SU-DHL-6 (cell line): ENCODE data around the gene C19orf18.

Experiments
- H2AFZ ChIP-seq: fragments of 200-600 bp; sonication (generic); 2 replicates; pipeline ENCODE4 v1.6.1; 2014; ENCODE audit warnings: low read depth, mild to moderate bottlenecking, moderate library complexity, mixed read lengths, antibody characterized with exemption, low read length; ENCODE audit not compliant: severe bottlenecking
- H3F3A ChIP-seq: fragments of 200-600 bp; shearing (Covaris generic); 2 replicates; pipeline ENCODE4 v1.6.0; 2016; ENCODE audit warnings: antibody characterized with exemption, mild to moderate bottlenecking; ENCODE audit not compliant: insufficient read depth
- H3K27ac ChIP-seq: fragments of 200-600 bp; sonication (generic); 2 replicates; pipeline ENCODE4 v1.5.1; 2016; ENCODE audit warnings: low read depth, mild to moderate bottlenecking, low read length, moderate library complexity, mixed read lengths
- H3K27me3 ChIP-seq: fragments of 200-600 bp; sonication (generic), shearing (Covaris generic); 2 replicates; pipeline ENCODE4 v1.6.0; 2014; ENCODE audit warnings: mild to moderate bottlenecking, low read length
- H3K36me3 ChIP-seq: fragments of 200-600 bp; sonication (generic); 2 replicates; pipeline ENCODE4 v1.6.1; 2014; ENCODE audit warnings: mild to moderate bottlenecking, low read length, mixed read lengths
- H3K4me2 ChIP-seq: fragments of 300-600, 200-600 bp; shearing (Covaris generic), sonication (generic); 2 replicates; pipeline ENCODE4 v1.6.0; 2014; ENCODE audit warnings: low read length, low read depth, mild to moderate bottlenecking; ENCODE audit not compliant: poor library complexity, severe bottlenecking
- H3K4me3 ChIP-seq: fragments of 200-600 bp; sonication (generic); 2 replicates; pipeline ENCODE4 v1.5.1; 2014; ENCODE audit warnings: antibody characterized with exemption, low read length, mild to moderate bottlenecking, mixed read lengths; ENCODE audit not compliant: insufficient read depth, poor library complexity, severe bottlenecking
- H3K79me2 ChIP-seq: fragments of 200-600 bp; sonication (generic); 2 replicates; pipeline ENCODE4 v1.6.1; 2014; ENCODE audit warnings: mild to moderate bottlenecking, low read length, moderate library complexity; ENCODE audit not compliant: insufficient read depth
- H3K9ac ChIP-seq: fragments of 200-600 bp; sonication (generic); 2 replicates; pipeline ENCODE4 v1.7.0; 2014; ENCODE audit warnings: mild to moderate bottlenecking, low read length
- H3K9me2 ChIP-seq: fragments of 200-600 bp; sonication (generic); replicated peaks from 2 replicates; pipeline ENCODE4 v1.6.1; 2014; ENCODE audit warnings: low read length; ENCODE audit not compliant: insufficient read depth
- H3K9me3 ChIP-seq: fragments of 200-600 bp; sonication (generic); 2 replicates; pipeline ENCODE4 v1.6.1; 2014; ENCODE audit warnings: low read length, mixed read lengths; ENCODE audit not compliant: insufficient read depth
- H4K20me1 ChIP-seq: fragments of 200-600 bp; sonication (generic); 2 replicates; pipeline ENCODE4 v1.6.1; 2014; ENCODE audit warnings: low read depth, mild to moderate bottlenecking, antibody characterized with exemption, low read length, moderate library complexity, mixed read lengths
- CTCF ChIP-seq: fragments of 200-600 bp; sonication (generic); IDR thresholded peaks from one replicate; pipeline ENCODE4 v1.5.1; 2017; ENCODE audit warnings: antibody characterized with exemption, mild to moderate bottlenecking, low read length, moderate library complexity; ENCODE audit not compliant: insufficient read depth, poor library complexity, severe bottlenecking
- EZH2phosphoT487 ChIP-seq: fragments of 200-600 bp; sonication (generic), shearing (Covaris generic); conservative IDR thresholded peaks from 2 replicates; pipeline ENCODE4 v1.6.1; 2018; ENCODE audit warnings: mild to moderate bottlenecking, antibody characterized with exemption, low read length, moderate library complexity, mixed read lengths

Gene C19orf18

GRCh38 chr19:57941593-57941992, 32.7 kb downstream of the C19orf18 start:
- no peaks in the 10 kb centered on the region for H3K36me3 ChIP-seq
- no peaks in the 10 kb centered on the region for H3K79me2 ChIP-seq
- H3K9ac ChIP-seq, result no peak overlapping the region

GRCh38 chr19:57935731-57936130, 38.6 kb downstream of the C19orf18 start:
- H2AFZ ChIP-seq, result no peak overlapping the region
- H3K9ac ChIP-seq, result no peak overlapping the region
- H3F3A ChIP-seq, result no peaks in the 10 kb centered on the region
- no peaks in the 10 kb centered on the region for H3K27me3 ChIP-seq
- no peak overlapping the region for H3K27ac ChIP-seq
- TF ChIP-seq EZH2phosphoT487, result no peak
- peaks cover 10% of the 10 kb centered on the region; the same call in 1 of the 2 replicates for H3K9me3 ChIP-seq
- no peaks in the 10 kb centered on the region for H3K9me2 ChIP-seq
- H3K36me3 ChIP-seq, result no peaks in the 10 kb centered on the region
- no peaks in the 10 kb centered on the region for H3K79me2 ChIP-seq
- no peaks in the 10 kb centered on the region for H4K20me1 ChIP-seq
- no peak overlapping the region for H3K4me3 ChIP-seq
- no peak overlapping the region for H3K4me2 ChIP-seq

More at GRCh38 chr19:57941593-57941992, 32.7 kb downstream of the C19orf18 start:
- H4K20me1 ChIP-seq, result no peaks in the 10 kb centered on the region
- H3K27me3 ChIP-seq, result no peaks in the 10 kb centered on the region
- H3K4me3 ChIP-seq, result no peak overlapping the region
- H2AFZ ChIP-seq, result no peak overlapping the region
- no peak overlapping the region for H3K27ac ChIP-seq
- no peaks in the 10 kb centered on the region for H3F3A ChIP-seq
- no peak overlapping the region for H3K4me2 ChIP-seq
- TF ChIP-seq CTCF (no peak), EZH2phosphoT487 (no peak)
- peaks cover 11% of the 10 kb centered on the region; the same call in 1 of the 2 replicates for H3K9me3 ChIP-seq
- H3K9me2 ChIP-seq, result no peaks in the 10 kb centered on the region

GRCh38 chr19:57934820-57935665, 39.3 kb downstream of the C19orf18 start, which contains the start of gene ZNF418:
Gene ZNF418, minus strand, starts transcription at chr19:57935402. Its CDS starts 1,580 bp downstream, at chr19:57933822.
- Histone ChIP-seq H3K27ac (no peak within 1 kb of the TSS), H4K20me1 (no peaks in the 10 kb centered on the region), H3K9me2 (no peaks in the 10 kb centered on the region), H3K9ac (no peak within 1 kb of the TSS), H3K4me2 (no peak within 1 kb of the TSS), H3K36me3 (no peaks in the 10 kb centered on the region), H2AFZ (no peak within 1 kb of the TSS), H3F3A (no peaks in the 10 kb centered on the region), H3K9me3 (peaks cover 10% of the 10 kb centered on the region; the same call in 1 of the 2 replicates), H3K4me3 (no peak within 1 kb of the TSS), H3K27me3 (no peaks in the 10 kb centered on the region), H3K79me2 (no peaks in the 10 kb centered on the region)
- TF ChIP-seq EZH2phosphoT487 (no peak), CTCF (no peak)

- no peaks in the 10 kb centered on the region for H3K36me3 ChIP-seq
- H3K9me3 ChIP-seq, result peaks cover 5% of the 10 kb centered on the region; the same call in 1 of the 2 replicates
- H4K20me1 ChIP-seq, result no peaks in the 10 kb centered on the region
- H3K4me2 ChIP-seq, result no peak overlapping the region
- H3K9me2 ChIP-seq, result no peaks in the 10 kb centered on the region
- H3K27ac ChIP-seq, result no peak overlapping the region
- H3K9ac ChIP-seq, result no peak overlapping the region
- no peaks in the 10 kb centered on the region for H3K27me3 ChIP-seq
- no peak for TF ChIP-seq CTCF
- no peak overlapping the region for H3K4me3 ChIP-seq
- H2AFZ ChIP-seq, result no peak overlapping the region
- no peaks in the 10 kb centered on the region for H3F3A ChIP-seq
- H3K79me2 ChIP-seq, result no peaks in the 10 kb centered on the region
Measured at GRCh38 chr19:57927587-57927986, 46.7 kb downstream of the C19orf18 start.
